Calu3 (cell line): ENCODE data around the gene HOXC4. TPM values are rescaled to one million over a fixed set of nuclear protein-coding genes. Genes with fewer than 3 reads are reported as not detected.

ENCODE experiments used
- BruUV-seq: library from RNA; stranded (reverse); fragments of 400-500 nt; replicated peaks from 2 replicates; lab custom pipeline; 2021; lab: Mats Ljungman, UMichigan
- CTCF ChIA-PET: fragments of 300-600 bp; sonication (Branson Sonifier 250); formaldehyde crosslinking; loops from one replicate; lab custom pipeline; 2022; ENCODE audit warnings: antibody characterized with exemption; lab: Charles Lee
- DNase-seq: peaks from one replicate; pipeline ENCODE4 v3.0.0; 2022
- H3K27ac Mint-ChIP-seq: one replicate; pipeline ENCODE4 v1.8.0; 2022; ENCODE audit warnings: mixed read lengths; ENCODE audit not compliant: unreplicated experiment
- H3K27me3 Mint-ChIP-seq: one replicate; pipeline ENCODE4 v1.8.0; 2022; ENCODE audit warnings: mixed read lengths; ENCODE audit not compliant: unreplicated experiment
- H3K36me3 Mint-ChIP-seq: one replicate; pipeline ENCODE4 v1.8.0; 2022; ENCODE audit warnings: mild to moderate bottlenecking, moderate library complexity, mixed read lengths; ENCODE audit not compliant: insufficient read depth, unreplicated experiment
- H3K4me1 Mint-ChIP-seq: one replicate; pipeline ENCODE4 v1.8.0; 2022; ENCODE audit warnings: mild to moderate bottlenecking, low read depth, mixed read lengths; ENCODE audit not compliant: unreplicated experiment
- H3K4me3 Mint-ChIP-seq: one replicate; pipeline ENCODE4 v1.8.0; 2022; ENCODE audit warnings: mild to moderate bottlenecking, low read depth, moderate library complexity, mixed read lengths; ENCODE audit not compliant: unreplicated experiment
- H3K9me3 Mint-ChIP-seq: one replicate; pipeline ENCODE4 v1.8.0; 2022; ENCODE audit warnings: low read depth, mixed read lengths; ENCODE audit not compliant: unreplicated experiment
- intact Hi-C: fragments of 100-400 bp; cut with micrococcal nuclease; formaldehyde crosslinking; loops from one replicate; pipeline ENCODE4 v1.10.0; 2022; ENCODE audit not compliant: unreplicated experiment
- total RNA-seq: library from RNA; stranded (reverse); gene quantifications from 2 replicates; pipeline ENCODE4 v1.2.3, GENCODE V29; 2022
- TF ChIP-seq, protein P1 (sequence below): fragments of 200-600 bp; IDR thresholded peaks from one replicate; pipeline ENCODE4 v1.8.0; 2022; ENCODE audit warnings: antibody characterized with exemption; ENCODE audit not compliant: unreplicated experiment

HOXC4 gene
- total RNA-seq, 1 experiment from 2014 or later = 0.57 TPM

DNA sequence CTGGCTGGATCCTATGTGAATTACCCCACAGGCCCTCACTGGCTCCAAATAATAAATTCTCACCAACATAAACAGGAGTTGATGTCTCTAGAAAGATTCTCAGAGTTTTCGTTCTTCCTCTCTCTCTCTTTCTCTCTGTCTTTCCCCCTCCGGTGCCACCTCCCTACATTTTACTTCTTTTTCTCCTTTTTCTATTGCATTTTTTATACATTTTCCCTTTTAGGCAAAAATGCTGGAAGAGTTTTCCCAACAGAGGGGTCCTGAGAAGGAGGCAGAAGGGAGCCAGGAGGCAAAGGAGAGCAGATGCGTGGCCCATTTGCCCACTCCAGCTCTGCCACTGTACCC lies 26.2 kb upstream of the HOXC4 start:
- CTCF ChIA-PET = interaction anchor here (0.6 to 2.3 kb wide), 8 partner anchors 10 to 180 kb away, joined by 3 to 12 read pairs (median 6); partner anchors contain the start of gene HOXC8
- Mint-ChIP-seq H3K36me3 (peaks cover 6% of the 10 kb centered on the region), H3K27me3 (peaks cover 100% of the 10 kb centered on the region), H3K9me3 (no peaks in the 10 kb centered on the region), H3K4me3 (no peak overlapping the region), H3K4me1 (no peaks in the 10 kb centered on the region), H3K27ac (no peak overlapping the region)
- BruUV-seq = no TSS peak
- no peak for DNase-seq
- TF ChIP-seq, protein P1, sequence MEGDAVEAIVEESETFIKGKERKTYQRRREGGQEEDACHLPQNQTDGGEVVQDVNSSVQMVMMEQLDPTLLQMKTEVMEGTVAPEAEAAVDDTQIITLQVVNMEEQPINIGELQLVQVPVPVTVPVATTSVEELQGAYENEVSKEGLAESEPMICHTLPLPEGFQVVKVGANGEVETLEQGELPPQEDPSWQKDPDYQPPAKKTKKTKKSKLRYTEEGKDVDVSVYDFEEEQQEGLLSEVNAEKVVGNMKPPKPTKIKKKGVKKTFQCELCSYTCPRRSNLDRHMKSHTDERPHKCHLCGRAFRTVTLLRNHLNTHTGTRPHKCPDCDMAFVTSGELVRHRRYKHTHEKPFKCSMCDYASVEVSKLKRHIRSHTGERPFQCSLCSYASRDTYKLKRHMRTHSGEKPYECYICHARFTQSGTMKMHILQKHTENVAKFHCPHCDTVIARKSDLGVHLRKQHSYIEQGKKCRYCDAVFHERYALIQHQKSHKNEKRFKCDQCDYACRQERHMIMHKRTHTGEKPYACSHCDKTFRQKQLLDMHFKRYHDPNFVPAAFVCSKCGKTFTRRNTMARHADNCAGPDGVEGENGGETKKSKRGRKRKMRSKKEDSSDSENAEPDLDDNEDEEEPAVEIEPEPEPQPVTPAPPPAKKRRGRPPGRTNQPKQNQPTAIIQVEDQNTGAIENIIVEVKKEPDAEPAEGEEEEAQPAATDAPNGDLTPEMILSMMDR = no peak
- intact Hi-C loops = no loop called here

- H3K27ac Mint-ChIP-seq = no peak within 1 kb of the TSS
- no peaks in the 10 kb centered on the region for H3K9me3 Mint-ChIP-seq
- CTCF ChIA-PET = interaction anchor here (0.7 to 2.3 kb wide), 10 partner anchors 11 to 179 kb away, joined by 3 to 12 read pairs (median 5); partner anchors contain the start of genes HOXC10, HOXC4 and HOXC8
- DNase-seq = peak; percentile 49
- peaks cover 100% of the 10 kb centered on the region for H3K27me3 Mint-ChIP-seq
- H3K4me1 Mint-ChIP-seq = peaks cover 11% of the 10 kb centered on the region
- intact Hi-C loops = no loop called here
- no TSS peak for BruUV-seq
- peaks cover 17% of the 10 kb centered on the region for H3K36me3 Mint-ChIP-seq
- H3K4me3 Mint-ChIP-seq = peak within 1 kb of the TSS; percentile 64
- TF ChIP-seq, protein P1 = no peak
Observed at GRCh38 chr12:54028314-54029201, 25.1 kb upstream of the HOXC4 start, which contains the start of gene HOXC6. TSS of gene HOXC6 (plus strand) at chr12:54028440. CDS start at chr12:54028522, 82 bp downstream.

DNA sequence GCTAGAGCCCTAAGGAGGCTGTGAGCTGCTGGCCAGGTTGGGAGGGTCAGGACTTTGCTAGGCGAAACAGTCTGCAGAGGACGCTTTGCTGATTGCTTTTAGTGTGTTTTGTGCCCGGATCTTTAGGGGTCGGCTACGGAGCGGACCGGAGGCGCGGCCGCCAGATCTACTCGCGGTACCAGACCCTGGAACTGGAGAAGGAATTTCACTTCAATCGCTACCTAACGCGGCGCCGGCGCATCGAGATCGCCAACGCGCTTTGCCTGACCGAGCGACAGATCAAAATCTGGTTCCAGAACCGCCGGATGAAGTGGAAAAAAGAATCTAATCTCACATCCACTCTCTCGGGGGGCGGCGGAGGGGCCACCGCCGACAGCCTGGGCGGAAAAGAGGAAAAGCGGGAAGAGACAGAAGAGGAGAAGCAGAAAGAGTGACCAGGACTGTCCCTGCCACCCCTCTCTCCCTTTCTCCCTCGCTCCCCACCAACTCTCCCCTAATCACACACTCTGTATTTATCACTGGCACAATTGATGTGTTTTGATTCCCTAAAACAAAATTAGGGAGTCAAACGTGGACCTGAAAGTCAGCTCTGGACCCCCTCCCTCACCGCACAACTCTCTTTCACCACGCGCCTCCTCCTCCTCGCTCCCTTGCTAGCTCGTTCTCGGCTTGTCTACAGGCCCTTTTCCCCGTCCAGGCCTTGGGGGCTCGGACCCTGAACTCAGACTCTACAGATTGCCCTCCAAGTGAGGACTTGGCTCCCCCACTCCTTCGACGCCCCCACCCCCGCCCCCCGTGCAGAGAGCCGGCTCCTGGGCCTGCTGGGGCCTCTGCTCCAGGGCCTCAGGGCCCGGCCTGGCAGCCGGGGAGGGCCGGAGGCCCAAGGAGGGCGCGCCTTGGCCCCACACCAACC lies 23.9 kb upstream of the HOXC4 start:
- H3K4me3 Mint-ChIP-seq = no peak overlapping the region
- no peak for DNase-seq
- BruUV-seq = no TSS peak
- H3K36me3 Mint-ChIP-seq = peaks cover 18% of the 10 kb centered on the region
- peaks cover 14% of the 10 kb centered on the region for H3K4me1 Mint-ChIP-seq
- no peaks in the 10 kb centered on the region for H3K9me3 Mint-ChIP-seq
- no peak overlapping the region for H3K27ac Mint-ChIP-seq
- H3K27me3 Mint-ChIP-seq = peaks cover 100% of the 10 kb centered on the region
- intact Hi-C loops = no loop called here
- TF ChIP-seq, protein P1 = no peak
- CTCF ChIA-PET = interaction anchor here (0.6 to 1.1 kb wide), 4 partner anchors 8 to 172 kb away, joined by 3 to 4 read pairs (median 3); no protein-coding TSS in a partner anchor

- no peak overlapping the region for H3K27ac Mint-ChIP-seq
- peaks cover 18% of the 10 kb centered on the region for H3K36me3 Mint-ChIP-seq
- peaks cover 14% of the 10 kb centered on the region for H3K4me1 Mint-ChIP-seq
- H3K9me3 Mint-ChIP-seq = no peaks in the 10 kb centered on the region
- H3K27me3 Mint-ChIP-seq = peaks cover 100% of the 10 kb centered on the region
- TF ChIP-seq, protein P1 = no peak
- CTCF ChIA-PET = interaction anchor here (0.6 to 1.1 kb wide), 2 partner anchors 8 to 161 kb away, joined by 3 read pairs; no protein-coding TSS in a partner anchor
- BruUV-seq = no TSS peak
- intact Hi-C loops = no loop called here
- H3K4me3 Mint-ChIP-seq = no peak overlapping the region
- no peak for DNase-seq
Observed at GRCh38 chr12:54030442-54030801, 23.2 kb upstream of the HOXC4 start.
